MCF 10A (cell line): ENCODE measurements around the gene IFI27L1. TPM values are rescaled to one million over a fixed set of nuclear protein-coding genes. Genes with fewer than 3 reads are reported as not detected.

Source experiments
- BruUV-seq: library from RNA; stranded (reverse); fragments of 400-500 nt; replicated peaks from 2 replicates; lab custom pipeline; 2021; lab: Mats Ljungman, UMichigan
- CTCF ChIA-PET: fragments of 300-600 bp; sonication (Branson Sonifier 250); formaldehyde crosslinking; extraction: SDS; loops from one replicate; lab custom pipeline; 2021; ENCODE audit warnings: antibody characterized with exemption, inconsistent platforms; lab: Yijun Ruan, JAX
- POLR2A ChIA-PET: fragments of 300-600, 350-650 bp; sonication (Branson Sonifier 250); formaldehyde crosslinking; extraction: SDS; loops from one replicate; lab custom pipeline; 2020; ENCODE audit warnings: antibody characterized with exemption, inconsistent platforms; lab: Yijun Ruan, JAX
- DNase-seq: peaks from one replicate; pipeline ENCODE4 v3.0.0-alpha.2; 2018; ENCODE audit not compliant: unreplicated experiment
- H3K27ac Mint-ChIP-seq: one replicate; pipeline ENCODE4 v1.8.0; 2022; ENCODE audit warnings: mild to moderate bottlenecking, low read depth, mixed read lengths; ENCODE audit not compliant: unreplicated experiment
- H3K27me3 Mint-ChIP-seq: one replicate; pipeline ENCODE4 v1.8.0; 2022; ENCODE audit warnings: mixed read lengths; ENCODE audit not compliant: insufficient read depth, unreplicated experiment
- H3K36me3 Mint-ChIP-seq: one replicate; pipeline ENCODE4 v1.8.0; 2022; ENCODE audit warnings: mild to moderate bottlenecking, moderate library complexity, mixed read lengths; ENCODE audit not compliant: insufficient read depth, unreplicated experiment
- H3K4me1 Mint-ChIP-seq: one replicate; pipeline ENCODE4 v1.8.0; 2022; ENCODE audit warnings: mixed read lengths; ENCODE audit not compliant: insufficient read depth, unreplicated experiment
- H3K4me3 Mint-ChIP-seq: one replicate; pipeline ENCODE4 v1.8.0; 2022; ENCODE audit warnings: mild to moderate bottlenecking, moderate library complexity, mixed read lengths; ENCODE audit not compliant: unreplicated experiment
- H3K9me3 Mint-ChIP-seq: one replicate; pipeline ENCODE4 v1.8.0; 2022; ENCODE audit warnings: mixed read lengths; ENCODE audit not compliant: unreplicated experiment
- CTCF ChIP-seq: fragments of 200-600 bp; IDR thresholded peaks from one replicate; pipeline ENCODE4 v1.8.0; 2022; ENCODE audit warnings: antibody characterized with exemption, mild to moderate bottlenecking; ENCODE audit not compliant: unreplicated experiment
- intact Hi-C: fragments of 100-400 bp; cut with micrococcal nuclease; formaldehyde crosslinking; loops from 2 replicates; pipeline ENCODE4 v1.14.1; 2022
- total RNA-seq: library from RNA; stranded (reverse); gene quantifications from 2 replicates; pipeline ENCODE4 v1.2.3, GENCODE V29; 2022

Gene IFI27L1
- total RNA-seq, 1 experiment from 2014 or later: 18.4 TPM

GRCh38 chr14:94117856-94118255 is 36.7 kb downstream of the IFI27L1 start:
- Mint-ChIP-seq H3K4me1 (peaks cover 21% of the 10 kb centered on the region), H3K27me3 (no peaks in the 10 kb centered on the region), H3K27ac (no peak overlapping the region), H3K9me3 (peaks cover 8% of the 10 kb centered on the region), H3K36me3 (peaks cover 6% of the 10 kb centered on the region), H3K4me3 (no peak overlapping the region)
- no TSS peak for BruUV-seq
- DNase-seq: no peak
- TF ChIP-seq CTCF: no peak
- ChIA-PET POLR2A (interaction anchor here (1.0 kb wide), 1 partner anchor 28 kb away, joined by 3 read pairs; no protein-coding TSS in a partner anchor), CTCF (interaction anchor here (1.4 to 2.1 kb wide), 2 partner anchors 14 to 19 kb away, joined by 6 to 8 read pairs; no protein-coding TSS in a partner anchor)
- intact Hi-C loops: no loop called here

- no peak for DNase-seq
- Mint-ChIP-seq H3K9me3 (peaks cover 8% of the 10 kb centered on the region), H3K4me1 (peaks cover 11% of the 10 kb centered on the region), H3K27ac (no peak overlapping the region), H3K36me3 (peaks cover 6% of the 10 kb centered on the region), H3K4me3 (no peak overlapping the region), H3K27me3 (no peaks in the 10 kb centered on the region)
- intact Hi-C loops: no loop called here
- no peak for TF ChIP-seq CTCF
- BruUV-seq: no TSS peak
- ChIA-PET POLR2A (no interaction called here), CTCF (no interaction called here)
Observed at GRCh38 chr14:94119071-94119470, 38.0 kb downstream of the IFI27L1 start.

GRCh38 chr14:94120667-94121340 is 39.7 kb downstream of the IFI27L1 start:
- peaks cover 6% of the 10 kb centered on the region for H3K4me1 Mint-ChIP-seq
- TF ChIP-seq CTCF: no peak
- ChIA-PET POLR2A (no interaction called here), CTCF (no interaction called here)
- DNase-seq: no peak
- H3K27me3 Mint-ChIP-seq: no peaks in the 10 kb centered on the region
- H3K27ac Mint-ChIP-seq: no peak overlapping the region
- intact Hi-C loops: no loop called here
- H3K36me3 Mint-ChIP-seq: peaks cover 6% of the 10 kb centered on the region
- no TSS peak for BruUV-seq
- no peak overlapping the region for H3K4me3 Mint-ChIP-seq
- peaks cover 8% of the 10 kb centered on the region for H3K9me3 Mint-ChIP-seq

GRCh38 chr14:94121485-94121884 is 40.4 kb downstream of the IFI27L1 start:
- BruUV-seq: no TSS peak
- no peak for DNase-seq
- intact Hi-C loops: no loop called here
- ChIA-PET CTCF (no interaction called here), POLR2A (no interaction called here)
- peaks cover 6% of the 10 kb centered on the region for H3K36me3 Mint-ChIP-seq
- H3K4me3 Mint-ChIP-seq: no peak overlapping the region
- H3K27me3 Mint-ChIP-seq: no peaks in the 10 kb centered on the region
- TF ChIP-seq CTCF: no peak
- H3K27ac Mint-ChIP-seq: no peak overlapping the region
- peaks cover 6% of the 10 kb centered on the region for H3K4me1 Mint-ChIP-seq
- H3K9me3 Mint-ChIP-seq: peaks cover 8% of the 10 kb centered on the region
